Measurements from ENCODE around the gene ROR2. TPM values are rescaled to one million over a fixed set of nuclear protein-coding genes. Genes with fewer than 3 reads are reported as not detected.

Gene ROR2
- total and polyA plus RNA-seq, 4 donors: 2.7 to 32.3 (median 9.2) TPM

DNA sequence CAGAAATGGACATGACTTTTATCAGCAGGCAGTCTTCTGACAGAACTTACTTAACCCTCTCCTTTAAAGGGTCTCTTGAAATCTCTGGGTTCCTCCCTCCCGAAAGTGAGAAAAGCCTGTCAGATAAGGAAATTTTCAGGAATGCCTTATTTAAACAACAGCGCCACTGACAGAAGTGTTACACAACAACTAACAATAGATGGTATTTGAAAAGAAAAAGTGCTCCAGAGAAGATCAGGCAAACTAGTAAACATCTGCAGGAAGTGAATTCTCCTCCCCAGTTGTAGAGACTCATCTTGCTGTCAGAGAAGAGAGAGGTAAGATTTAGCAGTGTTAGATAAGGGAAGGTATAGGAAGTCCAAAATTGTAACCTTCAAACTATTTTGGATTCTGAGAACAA lies 419.2 kb downstream of the ROR2 start:
- TF ChIP-seq, protein P1, sequence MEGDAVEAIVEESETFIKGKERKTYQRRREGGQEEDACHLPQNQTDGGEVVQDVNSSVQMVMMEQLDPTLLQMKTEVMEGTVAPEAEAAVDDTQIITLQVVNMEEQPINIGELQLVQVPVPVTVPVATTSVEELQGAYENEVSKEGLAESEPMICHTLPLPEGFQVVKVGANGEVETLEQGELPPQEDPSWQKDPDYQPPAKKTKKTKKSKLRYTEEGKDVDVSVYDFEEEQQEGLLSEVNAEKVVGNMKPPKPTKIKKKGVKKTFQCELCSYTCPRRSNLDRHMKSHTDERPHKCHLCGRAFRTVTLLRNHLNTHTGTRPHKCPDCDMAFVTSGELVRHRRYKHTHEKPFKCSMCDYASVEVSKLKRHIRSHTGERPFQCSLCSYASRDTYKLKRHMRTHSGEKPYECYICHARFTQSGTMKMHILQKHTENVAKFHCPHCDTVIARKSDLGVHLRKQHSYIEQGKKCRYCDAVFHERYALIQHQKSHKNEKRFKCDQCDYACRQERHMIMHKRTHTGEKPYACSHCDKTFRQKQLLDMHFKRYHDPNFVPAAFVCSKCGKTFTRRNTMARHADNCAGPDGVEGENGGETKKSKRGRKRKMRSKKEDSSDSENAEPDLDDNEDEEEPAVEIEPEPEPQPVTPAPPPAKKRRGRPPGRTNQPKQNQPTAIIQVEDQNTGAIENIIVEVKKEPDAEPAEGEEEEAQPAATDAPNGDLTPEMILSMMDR (IDR thresholded peaks at IDR 0.05; ENCODE audit: control extremely low read depth, extremely low read depth): no peak
- no peak overlapping the region for H3K9ac ChIP-seq (ENCODE audit: insufficient read depth in 1 of 2, low read length in 2 of 2)
- peaks cover 0 to 8% (median 0%) of the 10 kb centered on the region in 4 donors for H3K9me3 ChIP-seq (ENCODE audit: control insufficient read depth in 4 of 4, insufficient read depth in 3 of 4, low read length in 3 of 4)
- H3K27ac ChIP-seq (ENCODE audit: low read depth in 1 of 2, low read length in 1 of 2): no peak overlapping the region
- no peak overlapping the region for H3K4me3 ChIP-seq
- H3K27me3 ChIP-seq (ENCODE audit: control insufficient read depth in 3 of 3, insufficient read depth in 3 of 3, low read length in 2 of 3): peaks cover 0 to 3% (median 0%) of the 10 kb centered on the region in 3 donors
- no peaks in the 10 kb centered on the region for H3K36me3 ChIP-seq (ENCODE audit: control insufficient read depth in 4 of 4, insufficient read depth in 4 of 4, low read length in 4 of 4)
- DNase-seq (peak in 2 of 3 donors; percentile 56 to 63), ATAC-seq (ENCODE audit: insufficient read depth, low FRiP score) (no peak)
- WGBS, 2 donors: 36 to 53% methylated on average over 2 of the region's 2 CpGs
- peaks cover 0 to 10% (median 8%) of the 10 kb centered on the region in 5 donors for H3K4me1 ChIP-seq (ENCODE audit: control insufficient read depth in 5 of 5, insufficient read depth in 5 of 5, low read length in 5 of 5)

DNA sequence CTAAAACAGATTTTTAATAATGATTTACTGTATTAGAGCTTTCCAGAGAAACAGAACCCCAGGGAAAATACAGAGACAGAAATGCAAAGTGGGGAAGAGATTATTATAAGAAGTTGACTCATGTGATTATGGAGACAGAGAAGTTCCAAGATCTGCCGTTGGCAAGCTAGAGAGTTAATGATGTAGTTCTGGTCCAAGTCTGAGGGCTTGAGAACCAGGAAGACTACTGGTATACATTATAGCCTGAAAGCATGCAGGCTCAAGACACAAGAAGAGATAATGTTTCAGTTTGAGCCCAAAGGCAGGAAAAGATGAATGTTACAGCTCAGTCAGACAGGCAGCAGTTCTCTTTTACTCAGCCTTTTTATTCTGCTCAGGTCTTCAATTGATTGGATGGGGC lies 427.5 kb downstream of the ROR2 start:
- H3K27ac ChIP-seq (ENCODE audit: low read depth in 1 of 2, low read length in 1 of 2): no peak overlapping the region
- H3K4me1 ChIP-seq (ENCODE audit: control insufficient read depth in 5 of 5, insufficient read depth in 5 of 5, low read length in 5 of 5): no peaks in the 10 kb centered on the region
- peaks cover 0 to 8% (median 3%) of the 10 kb centered on the region in 4 donors for H3K9me3 ChIP-seq (ENCODE audit: control insufficient read depth in 4 of 4, insufficient read depth in 3 of 4, low read length in 3 of 4)
- H3K9ac ChIP-seq (ENCODE audit: insufficient read depth in 1 of 2, low read length in 2 of 2): no peak overlapping the region
- DNase-seq (peak in 1 of 3 donors; percentile 7), ATAC-seq (ENCODE audit: insufficient read depth, low FRiP score) (no peak)
- H3K27me3 ChIP-seq (ENCODE audit: control insufficient read depth in 3 of 3, insufficient read depth in 3 of 3, low read length in 2 of 3): no peaks in the 10 kb centered on the region
- H3K36me3 ChIP-seq (ENCODE audit: control insufficient read depth in 4 of 4, insufficient read depth in 4 of 4, low read length in 4 of 4): no peaks in the 10 kb centered on the region
- H3K4me3 ChIP-seq: no peak overlapping the region
- TF ChIP-seq, protein P1 (IDR thresholded peaks at IDR 0.05; ENCODE audit: control extremely low read depth, extremely low read depth): no peak
- 0 to 45% methylated on average over 1 of the region's 1 CpG for WGBS, 2 donors

DNA sequence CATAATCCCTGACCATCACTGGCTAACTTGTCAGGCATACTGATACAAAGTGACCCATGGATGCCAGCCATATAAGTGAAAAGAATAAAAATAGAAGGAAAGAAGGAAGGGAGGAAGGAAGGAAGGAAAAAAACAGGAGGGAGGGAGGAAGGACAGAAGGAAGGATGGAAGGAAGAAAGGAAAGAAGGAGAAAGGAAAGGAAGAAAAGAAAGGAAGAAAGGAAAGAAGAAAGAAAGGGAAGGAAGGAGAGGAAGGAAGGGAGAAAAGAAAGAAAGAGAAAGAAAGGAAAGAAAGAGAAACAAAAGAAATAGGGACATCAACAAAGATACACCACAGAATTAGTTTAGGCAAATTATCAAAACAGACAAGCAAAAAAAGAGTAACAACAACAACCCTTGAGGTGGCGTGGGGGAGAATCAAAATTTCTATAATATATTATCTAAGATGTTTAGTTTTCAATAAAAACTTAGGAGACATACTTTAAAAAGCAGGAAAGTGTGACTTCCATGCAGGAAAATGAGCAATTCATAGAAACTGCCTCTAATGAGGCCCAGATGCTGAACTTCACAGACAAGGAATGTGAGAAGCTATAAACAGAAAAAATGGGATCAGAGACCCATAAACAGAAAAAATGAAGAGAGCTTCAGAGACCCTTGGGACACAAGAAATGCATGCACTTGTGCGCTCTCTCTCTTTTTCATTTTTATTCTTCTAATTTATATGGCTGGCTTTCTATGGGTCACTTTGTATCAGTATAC lies 430.3 kb downstream of the ROR2 start:
- no peak for DNase-seq
- Histone ChIP-seq H3K27ac (ENCODE audit: low read depth in 1 of 2, low read length in 1 of 2) (no peak overlapping the region), H3K9ac (ENCODE audit: insufficient read depth in 1 of 2, low read length in 2 of 2) (no peak overlapping the region), H3K36me3 (ENCODE audit: control insufficient read depth in 4 of 4, insufficient read depth in 4 of 4, low read length in 4 of 4) (no peaks in the 10 kb centered on the region), H3K9me3 (ENCODE audit: control insufficient read depth in 4 of 4, insufficient read depth in 3 of 4, low read length in 3 of 4) (peaks cover 0 to 4% (median 1%) of the 10 kb centered on the region in 4 donors), H3K4me1 (ENCODE audit: control insufficient read depth in 5 of 5, insufficient read depth in 5 of 5, low read length in 5 of 5) (peaks cover 0 to 3% (median 0%) of the 10 kb centered on the region in 5 donors), H3K27me3 (ENCODE audit: control insufficient read depth in 3 of 3, insufficient read depth in 3 of 3, low read length in 2 of 3) (no peaks in the 10 kb centered on the region), H3K4me3 (no peak overlapping the region)
- 91 to 92% methylated on average over 2 of the region's 2 CpGs for WGBS, 2 donors
- TF ChIP-seq, protein P1 (IDR thresholded peaks at IDR 0.05; ENCODE audit: control extremely low read depth, extremely low read depth): no peak
- no peak for ATAC-seq (ENCODE audit: insufficient read depth, low FRiP score)

Measured in lung (tissue), 12 donors.